HG03575 (cell line): ENCODE data around the gene KIF3C.
"Not testable (repeated sequence)": the region's sequence is repeated elsewhere in the genome, so short reads cannot be mapped to it uniquely, and the experiment has no call there.

ENCODE experiments used
- ATAC-seq: cut with Tn5 transposase; IDR thresholded peaks from one replicate; pipeline ENCODE4 v1.9.1; 2021; ENCODE audit not compliant: unreplicated experiment, insufficient number of reproducible peaks, low FRiP score; ENCODE audit errors: extremely low read depth

The KIF3C gene

GRCh38 chr2:26001743-26002351 lies 19.6 kb upstream of the KIF3C start:
- ATAC-seq: no peak

GRCh38 chr2:26000561-26001082 lies 18.3 kb upstream of the KIF3C start:
- ATAC-seq: no peak

- not testable (repeated sequence) for ATAC-seq
Observed at GRCh38 chr2:25999406-25999805, 17.1 kb upstream of the KIF3C start.

GRCh38 chr2:25998816-25999383 lies 16.6 kb upstream of the KIF3C start:
- not testable (repeated sequence) for ATAC-seq

- ATAC-seq: no peak
Observed at GRCh38 chr2:25996844-25997243, 14.5 kb upstream of the KIF3C start.

- no peak for ATAC-seq
Observed at GRCh38 chr2:25994509-25994908, 12.2 kb upstream of the KIF3C start.

GRCh38 chr2:25993049-25993448 lies 10.8 kb upstream of the KIF3C start:
- no peak for ATAC-seq

- no peak for ATAC-seq
Observed at GRCh38 chr2:25992556-25992955, 10.3 kb upstream of the KIF3C start.

- ATAC-seq: no peak
Observed at GRCh38 chr2:25991965-25992364, 9.7 kb upstream of the KIF3C start.

- no peak for ATAC-seq
Observed at GRCh38 chr2:25989154-25989553, 6.9 kb upstream of the KIF3C start.

GRCh38 chr2:25988134-25988533 lies 5.8 kb upstream of the KIF3C start:
- no peak for ATAC-seq

GRCh38 chr2:25983735-25984134 lies 1.4 kb upstream of the KIF3C start:
- no peak for ATAC-seq

GRCh38 chr2:25982968-25983280 lies 627 bp upstream of the KIF3C start:
- no peak for ATAC-seq

- no peak for ATAC-seq
Observed at GRCh38 chr2:25981596-25982272, 563 bp downstream of the KIF3C start.

GRCh38 chr2:25980951-25981350 lies 1.3 kb downstream of the KIF3C start:
- ATAC-seq: no peak

GRCh38 chr2:25980076-25980887 lies 2.0 kb downstream of the KIF3C start:
- ATAC-seq: no peak

GRCh38 chr2:25979001-25979400 lies 3.3 kb downstream of the KIF3C start:
- no peak for ATAC-seq

GRCh38 chr2:25977768-25978167 lies 4.5 kb downstream of the KIF3C start:
- ATAC-seq: no peak

- ATAC-seq: no peak
Observed at GRCh38 chr2:25976983-25977741, 5.1 kb downstream of the KIF3C start.
